Right lung (tissue), 10 donors: ENCODE measurements around the gene FGFR3. TPM values are rescaled to one million over a fixed set of nuclear protein-coding genes. Genes with fewer than 3 reads are reported as not detected.
A peak's percentile ranks its signal among the peaks of the same experiment; 100 is the strongest.

Experiments used
- DNase-seq, 2 donors: peaks; one replicate each; pipeline ENCODE4 v3.0.0-alpha.2; 2013
- long read RNA-seq, 8 donors: transcript quantifications; one replicate each; lab custom pipeline, GENCODE V29; 2026
- polyA plus RNA-seq, 5 donors: library from polyadenylated mRNA; unstranded; fragments of 120-200 nt; gene quantifications; one replicate each; pipeline versions ENCODE4 v1.2.1 to v1.2.3, GENCODE V29; 2013; ENCODE audit warnings: inconsistent platforms in 1 of 5, low replicate concordance in 1 of 5; ENCODE audit not compliant: insufficient read length in 5 of 5, insufficient read depth in 1 of 5

The FGFR3 gene
- 100 to 1,000 TPM in 3 of 5 donors, 10 to 100 TPM in 2; 66.2 to 154 (median 117) TPM for polyA plus RNA-seq
- long read RNA-seq, donor 1, full-length matches to known transcripts = 11 of 50 reads
- long read RNA-seq, donor 1, partial matches to known transcripts = 39 of 50 reads
- long read RNA-seq, donor 1, other reads (novel, unspliced or antisense) = 0 of 50 reads
- long read RNA-seq, donor 2, full-length matches to known transcripts = 2 of 2 reads
- long read RNA-seq, donor 2, partial matches to known transcripts = 0 of 2 reads
- long read RNA-seq, donor 2, other reads (novel, unspliced or antisense) = 0 of 2 reads
- long read RNA-seq, donor 3, full-length matches to known transcripts = 4 of 15 reads
- long read RNA-seq, donor 3, partial matches to known transcripts = 11 of 15 reads
- long read RNA-seq, donor 3, other reads (novel, unspliced or antisense) = 0 of 15 reads
- long read RNA-seq, donor 4, full-length matches to known transcripts = 4 of 15 reads
- long read RNA-seq, donor 4, partial matches to known transcripts = 11 of 15 reads
- long read RNA-seq, donor 4, other reads (novel, unspliced or antisense) = 0 of 15 reads
- long read RNA-seq, donor 5, full-length matches to known transcripts = 3 of 22 reads
- long read RNA-seq, donor 5, partial matches to known transcripts = 19 of 22 reads
- long read RNA-seq, donor 5, other reads (novel, unspliced or antisense) = 0 of 22 reads
- long read RNA-seq, donor 6, full-length matches to known transcripts = 12 of 26 reads
- long read RNA-seq, donor 6, partial matches to known transcripts = 14 of 26 reads
- long read RNA-seq, donor 6, other reads (novel, unspliced or antisense) = 0 of 26 reads
- long read RNA-seq, donor 7, full-length matches to known transcripts = 9 of 27 reads
- long read RNA-seq, donor 7, partial matches to known transcripts = 18 of 27 reads
- long read RNA-seq, donor 7, other reads (novel, unspliced or antisense) = 0 of 27 reads
- long read RNA-seq, donor 8, full-length matches to known transcripts = 3 of 30 reads
- long read RNA-seq, donor 8, partial matches to known transcripts = 27 of 30 reads
- long read RNA-seq, donor 8, other reads (novel, unspliced or antisense) = 0 of 30 reads

DNA sequence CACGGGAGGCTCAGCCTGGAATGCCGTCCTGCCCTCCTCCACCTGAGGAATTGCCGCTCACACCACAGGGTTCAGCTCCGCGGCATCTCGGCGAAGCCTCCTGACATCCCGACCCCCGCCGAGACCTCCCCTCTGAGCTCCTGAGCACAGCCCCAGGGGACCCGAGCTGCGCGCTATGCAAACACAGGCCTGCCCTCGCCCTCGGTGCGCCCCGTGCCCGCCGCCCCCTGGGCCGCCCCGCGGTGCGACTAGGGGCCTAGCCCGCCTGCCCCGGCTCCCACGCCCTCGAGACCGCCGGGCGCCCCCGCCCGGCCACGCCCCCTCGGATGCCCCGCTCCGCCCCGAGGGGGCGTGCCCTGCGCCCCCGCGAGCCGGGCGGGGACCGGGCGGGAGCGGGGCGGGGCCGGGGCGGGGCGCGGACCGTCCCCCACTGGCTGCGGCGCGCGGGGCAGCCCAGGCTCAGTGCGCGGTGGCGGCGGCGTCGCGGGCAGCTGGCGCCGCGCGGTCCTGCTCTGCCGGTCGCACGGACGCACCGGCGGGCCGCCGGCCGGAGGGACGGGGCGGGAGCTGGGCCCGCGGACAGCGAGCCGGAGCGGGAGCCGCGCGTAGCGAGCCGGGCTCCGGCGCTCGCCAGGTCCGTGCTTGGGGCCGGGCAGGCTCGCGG, at the start of gene FGFR3:
TSS of gene FGFR3 (plus strand) at position 462 of the 664 bp plus-strand sequence. CDS start 642 bp downstream, outside the sequence.
- DNase-seq = no peak

DNA sequence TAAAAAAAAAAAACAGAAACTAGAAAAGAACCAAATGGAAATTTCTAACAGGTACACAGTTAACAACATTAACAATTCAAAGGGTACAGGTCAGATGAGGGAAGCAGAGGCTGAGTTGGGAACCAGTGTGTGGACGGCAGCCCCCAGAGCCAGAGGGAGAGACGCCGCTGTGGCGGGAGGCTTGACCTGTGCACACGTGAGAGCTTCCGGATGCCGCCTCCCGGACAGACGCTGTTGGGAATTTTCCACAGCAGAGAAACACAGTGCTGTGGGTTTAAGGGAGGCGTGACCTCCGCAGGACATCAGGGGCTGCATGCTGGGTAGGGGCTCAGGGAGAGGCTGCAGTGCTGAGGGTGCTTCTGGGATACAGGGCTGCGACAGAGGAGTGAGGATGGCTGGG, 49.5 kb upstream of the FGFR3 start:
- DNase-seq = no peak

DNA sequence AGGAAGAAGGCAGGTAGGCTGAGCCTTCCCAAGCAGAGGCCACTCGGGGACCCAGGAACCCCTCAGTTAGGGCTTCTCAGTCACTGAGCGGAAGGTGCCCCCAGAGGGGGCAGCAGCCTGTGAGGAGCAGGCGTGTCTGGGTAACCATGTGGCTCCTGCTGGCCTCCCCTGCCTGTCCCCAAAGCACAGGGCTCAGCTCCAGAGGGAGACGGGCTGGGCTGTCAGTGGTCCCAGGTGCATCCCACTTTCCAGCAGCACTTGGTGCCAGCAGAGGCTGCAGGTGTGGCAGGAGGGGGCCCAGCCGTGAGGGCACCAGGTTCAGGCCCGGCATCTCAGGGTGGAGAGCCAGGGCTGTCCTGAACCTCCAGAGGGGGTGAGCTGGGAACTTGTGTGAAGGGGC, 49.1 kb upstream of the FGFR3 start:
- no peak for DNase-seq

DNA sequence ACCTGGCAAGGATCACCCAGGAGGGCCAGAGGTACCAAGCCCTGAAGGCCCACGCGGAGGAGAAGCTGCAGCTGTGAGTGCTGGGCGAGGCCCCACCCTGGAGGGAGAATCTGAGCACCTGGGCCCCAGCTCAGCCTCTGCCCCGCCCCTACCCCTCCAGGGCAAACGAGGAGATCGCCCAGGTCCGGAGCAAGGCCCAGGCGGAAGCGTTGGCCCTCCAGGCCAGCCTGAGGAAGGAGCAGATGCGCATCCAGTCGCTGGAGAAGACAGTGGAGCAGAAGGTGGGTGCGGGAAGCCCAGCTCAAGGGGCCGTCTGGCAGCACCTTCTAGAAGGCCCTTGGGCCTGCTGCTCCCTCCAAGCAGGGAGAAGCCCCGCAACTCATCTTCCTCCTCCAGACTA, 48.5 kb upstream of the FGFR3 start:
- no peak for DNase-seq

DNA sequence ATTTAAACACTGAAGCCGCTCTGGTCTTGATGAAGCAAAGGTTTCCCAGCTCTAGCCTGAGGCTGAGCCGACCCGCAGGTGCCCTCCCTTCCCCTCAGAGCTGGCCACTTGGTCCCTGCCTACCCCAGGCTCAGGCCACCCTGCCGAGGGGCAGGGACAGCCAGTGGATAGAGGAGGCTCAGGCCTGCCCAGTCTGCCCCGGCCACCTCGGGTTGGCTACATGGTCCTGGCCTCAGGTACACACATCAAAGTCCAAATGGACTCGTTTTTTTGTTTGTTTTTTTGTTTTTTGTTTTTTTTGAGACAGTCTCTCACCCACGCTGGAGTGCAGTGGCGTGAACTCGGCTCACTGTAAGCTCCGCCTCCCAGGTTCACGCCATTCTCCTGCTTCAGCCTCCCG, 47.9 kb upstream of the FGFR3 start:
- DNase-seq = no peak

DNA sequence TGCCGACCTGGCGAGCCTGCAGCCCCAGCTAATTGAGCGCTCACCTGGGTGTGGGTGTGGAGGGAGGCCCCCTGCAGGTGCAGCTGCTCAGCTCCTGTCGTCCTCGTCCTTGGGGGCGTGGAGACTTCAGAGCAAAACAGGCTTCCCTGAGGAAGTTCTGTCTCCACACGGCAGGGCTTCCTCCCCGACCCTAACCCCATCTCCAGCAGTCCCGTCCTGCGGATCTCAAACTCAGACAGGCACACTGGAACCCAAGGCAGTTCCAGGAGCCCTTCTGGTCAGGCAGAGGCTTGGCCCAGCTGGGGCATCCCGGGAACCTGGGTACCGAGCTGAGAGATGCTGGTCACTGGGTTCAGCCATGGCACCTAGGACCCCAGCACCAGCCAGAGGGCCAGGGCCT, 47.4 kb upstream of the FGFR3 start:
- no peak for DNase-seq

DNA sequence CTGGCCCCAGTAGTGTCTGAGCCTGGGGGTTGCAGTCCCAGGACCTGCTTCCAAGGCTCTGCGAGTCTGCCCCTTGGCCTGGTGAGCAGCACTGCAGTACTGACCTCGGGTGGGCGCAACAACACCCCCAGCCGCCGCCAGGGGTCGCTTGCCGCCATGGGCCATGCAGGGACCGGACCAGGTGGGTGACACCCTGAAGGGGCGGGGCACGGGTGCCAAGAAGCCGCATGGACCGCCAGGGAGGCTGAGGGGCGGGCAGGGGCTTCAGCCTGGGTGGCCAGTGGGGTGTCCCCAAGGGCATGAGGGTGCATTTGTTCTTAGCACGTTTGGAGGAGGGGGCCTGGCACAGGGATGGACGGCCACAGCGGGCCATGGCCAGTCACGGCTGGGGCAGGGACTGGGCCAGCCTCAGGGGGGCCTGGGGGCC, 46.8 kb upstream of the FGFR3 start:
- no peak for DNase-seq

DNA sequence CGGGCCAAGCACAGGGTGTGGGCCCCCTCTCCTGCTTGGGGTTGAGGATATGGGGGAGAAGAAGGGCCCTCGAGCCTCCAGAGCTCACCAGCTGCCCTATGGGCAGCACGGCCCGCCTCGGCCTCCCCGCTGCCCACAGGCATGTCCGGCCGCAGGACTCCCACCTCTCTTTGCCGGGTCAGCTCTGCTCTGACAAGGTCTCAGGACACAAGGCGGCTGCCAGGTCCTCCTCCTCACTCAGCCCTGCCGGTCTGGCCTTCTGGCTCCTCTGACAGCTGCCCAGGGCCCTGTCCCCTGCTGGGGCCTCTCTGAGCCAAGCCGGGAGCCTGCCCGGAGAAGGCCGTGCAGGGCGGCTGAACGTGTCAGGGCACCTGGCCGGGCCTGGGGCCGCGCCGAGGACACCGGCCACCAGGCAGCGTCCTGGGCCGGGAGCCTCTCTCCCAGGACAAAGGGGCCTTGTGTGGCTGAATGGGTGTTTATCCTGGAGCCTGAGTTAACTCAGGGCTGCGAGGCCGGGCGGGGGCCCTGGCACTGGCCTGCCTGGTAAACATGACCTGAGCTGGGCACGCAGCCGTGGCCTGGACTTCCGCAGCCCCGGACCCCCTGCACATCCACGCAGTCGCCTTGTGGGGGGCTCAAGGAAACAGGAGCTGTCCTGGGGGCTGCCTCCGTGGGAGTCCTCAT, 46.0 kb upstream of the FGFR3 start:
- DNase-seq = no peak

DNA sequence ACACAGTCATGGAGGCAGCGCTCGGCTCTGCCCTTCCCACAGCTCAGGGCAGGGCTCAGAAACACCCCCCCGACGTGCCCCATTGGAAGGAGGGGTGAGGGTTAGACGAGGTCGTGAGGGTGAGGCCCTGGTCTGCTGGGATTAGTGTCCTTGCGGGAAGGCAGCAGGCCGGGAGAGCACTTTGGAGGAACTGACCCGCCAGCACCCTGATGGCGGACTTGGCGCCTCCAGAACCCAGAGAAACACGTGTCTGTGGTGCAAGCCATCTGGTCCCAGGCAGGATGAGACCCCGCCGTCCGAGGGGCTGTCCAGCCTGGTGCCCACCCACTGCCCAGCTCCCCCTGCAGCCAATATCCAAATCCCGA, 45.5 kb upstream of the FGFR3 start:
- no peak for DNase-seq

DNA sequence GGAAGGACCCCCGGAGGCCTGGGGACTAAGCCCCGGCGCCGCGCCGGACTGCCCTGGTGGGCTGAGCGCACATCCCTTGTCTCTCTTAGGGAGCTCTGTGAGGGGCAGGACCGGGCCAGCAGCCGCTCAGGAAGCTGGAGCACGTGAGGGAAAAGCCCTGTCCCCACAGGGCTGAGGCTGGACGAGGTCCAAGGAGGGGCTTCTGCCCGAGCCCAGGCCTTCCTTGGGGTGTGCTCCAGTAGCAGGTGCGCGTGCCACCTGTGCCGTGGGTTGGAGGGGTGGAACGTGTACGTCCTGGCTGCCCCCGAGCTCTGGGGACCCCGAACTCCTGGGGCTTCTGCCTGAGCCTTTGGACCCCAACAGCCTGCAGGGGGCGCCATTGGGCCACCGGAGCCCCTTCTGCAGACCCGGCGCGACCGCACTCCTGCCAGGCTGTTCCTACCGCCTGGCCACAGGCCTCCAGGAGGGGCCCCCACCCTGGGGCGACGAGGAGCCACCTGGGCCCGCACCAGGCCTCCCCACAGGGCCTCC, 44.6 kb upstream of the FGFR3 start:
- DNase-seq = peak in 1 of 2 donors; percentile 72

DNA sequence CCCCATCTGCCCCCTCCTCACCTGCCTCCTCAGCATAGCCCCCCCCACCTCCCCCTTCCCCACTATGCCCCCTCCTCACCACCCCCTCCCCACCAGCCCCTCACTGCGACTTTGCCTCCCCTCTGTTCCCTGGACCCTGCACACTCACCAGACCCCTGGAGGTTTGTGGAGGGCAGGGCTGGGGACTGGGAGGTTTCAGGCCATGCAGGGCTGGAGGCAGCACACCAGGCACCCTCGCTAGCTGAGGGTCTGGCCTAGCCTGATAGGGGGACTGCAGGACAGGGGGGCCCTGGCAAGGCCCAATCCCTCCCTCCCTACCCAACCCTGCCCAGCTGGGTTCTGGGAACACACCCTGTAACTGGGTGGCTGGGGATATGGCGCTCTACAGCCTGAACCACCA, 43.7 kb upstream of the FGFR3 start:
- DNase-seq = no peak

DNA sequence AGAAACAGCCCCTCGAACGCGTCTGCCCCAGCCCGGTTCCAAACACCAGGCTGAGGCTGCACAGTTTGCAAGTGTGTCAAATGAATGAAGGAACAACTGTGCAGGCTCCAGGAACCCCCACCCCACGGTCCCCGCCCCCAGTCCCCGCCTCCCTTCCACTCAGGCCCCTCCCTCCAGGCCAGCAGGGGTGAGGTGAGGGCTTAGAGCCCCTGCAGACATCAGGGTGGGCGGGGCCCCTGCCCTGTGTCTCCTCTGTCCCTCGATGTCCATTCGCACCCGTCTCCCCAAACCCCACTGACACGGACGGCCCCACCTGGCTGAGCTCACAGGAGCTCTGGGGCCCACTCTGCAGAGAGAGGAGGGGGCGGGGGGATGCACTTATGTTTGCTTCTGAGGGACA, 43.3 kb upstream of the FGFR3 start:
- DNase-seq = no peak

DNA sequence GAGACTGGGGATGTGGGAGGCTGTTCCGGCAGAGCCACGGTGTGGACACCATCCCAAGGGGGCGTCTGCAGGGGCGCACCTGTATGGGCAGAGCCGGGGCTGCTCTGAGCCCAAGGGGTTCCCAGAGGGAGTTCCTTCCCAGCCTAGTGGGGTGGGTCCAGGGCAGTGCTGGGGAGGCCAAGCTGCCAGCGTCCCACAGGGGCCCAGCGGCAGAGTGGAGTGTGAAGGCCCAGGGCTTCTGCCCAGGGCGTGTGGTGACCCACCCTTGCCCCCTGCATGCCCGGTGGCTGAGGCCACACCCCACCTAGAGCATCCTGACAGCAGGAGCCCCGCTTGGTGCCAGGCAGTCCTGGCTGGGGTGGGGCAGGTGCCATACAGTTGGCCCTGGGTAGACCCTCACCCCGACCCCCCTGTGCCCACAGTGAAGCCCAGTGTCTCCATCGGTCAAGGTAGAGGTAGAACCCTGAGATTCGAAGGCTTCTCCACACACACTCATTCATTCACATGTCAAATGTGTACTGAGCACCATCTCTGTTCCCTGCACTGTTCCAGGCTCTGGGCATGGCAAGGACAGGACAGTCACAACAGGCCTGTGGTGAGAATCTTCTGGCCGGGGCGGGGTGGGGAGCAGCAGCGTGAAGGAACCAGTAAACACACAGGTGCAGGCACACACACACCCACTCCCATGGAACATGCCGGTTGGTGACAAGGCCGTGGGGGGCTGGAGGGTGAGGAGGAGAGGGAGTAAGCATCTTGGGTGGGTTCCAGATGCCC, 42.5 kb upstream of the FGFR3 start:
- DNase-seq = no peak

DNA sequence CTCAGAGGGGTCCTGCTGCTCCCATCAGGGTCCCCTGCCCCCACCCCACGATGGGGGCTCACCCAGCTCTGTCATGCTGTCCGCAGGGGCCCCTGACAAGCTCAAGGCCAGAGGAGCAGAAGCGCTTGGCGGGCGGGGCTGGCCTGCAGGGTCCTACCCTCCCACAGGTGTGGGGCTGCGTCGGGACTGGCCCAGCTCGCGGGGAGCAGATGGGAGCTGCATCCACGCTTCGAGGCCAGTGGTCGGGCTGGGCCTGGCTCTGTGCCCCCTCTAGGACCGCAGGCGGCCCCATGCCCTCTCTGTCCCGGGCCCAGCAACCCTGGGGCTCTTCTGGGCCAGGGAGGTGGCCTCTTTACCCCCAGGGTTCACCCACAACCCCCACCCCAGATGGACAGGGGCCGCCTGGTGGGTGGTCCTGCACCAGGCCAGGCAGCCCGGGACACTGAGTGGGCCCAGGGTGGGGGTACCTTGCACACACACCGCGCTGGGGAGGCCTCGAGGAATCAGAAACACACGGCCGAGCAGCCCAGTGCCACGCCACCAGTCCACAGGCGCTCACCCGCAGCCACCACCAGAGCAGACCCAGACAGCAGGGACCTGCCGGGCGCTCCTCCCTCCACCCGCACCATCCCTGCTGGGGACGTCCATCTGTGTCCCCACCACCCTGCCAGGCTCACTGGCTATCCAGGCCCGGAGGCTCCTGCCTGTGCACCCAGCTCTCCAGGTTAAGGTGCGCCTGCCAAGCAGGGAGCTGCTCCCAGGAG, 41.8 kb upstream of the FGFR3 start:
- no peak for DNase-seq

DNA sequence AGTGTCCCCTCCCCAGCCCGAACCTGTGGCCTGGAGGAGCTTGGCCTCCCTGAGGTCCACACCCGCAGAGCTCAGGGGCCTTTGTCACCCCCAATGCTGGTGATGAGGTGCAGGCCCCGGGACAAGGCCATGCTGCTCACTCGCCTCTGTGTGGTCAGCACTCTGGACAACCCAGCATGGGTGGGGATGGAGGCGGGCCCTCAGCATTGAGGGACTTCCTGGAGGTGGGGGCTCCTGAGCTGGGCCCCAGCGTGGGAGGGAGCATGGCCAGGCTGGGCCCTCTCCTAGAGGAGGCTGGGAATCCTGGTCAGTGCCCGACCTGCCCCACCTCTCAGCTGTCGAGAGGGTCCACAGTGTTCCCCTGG, 41.2 kb upstream of the FGFR3 start:
- no peak for DNase-seq

DNA sequence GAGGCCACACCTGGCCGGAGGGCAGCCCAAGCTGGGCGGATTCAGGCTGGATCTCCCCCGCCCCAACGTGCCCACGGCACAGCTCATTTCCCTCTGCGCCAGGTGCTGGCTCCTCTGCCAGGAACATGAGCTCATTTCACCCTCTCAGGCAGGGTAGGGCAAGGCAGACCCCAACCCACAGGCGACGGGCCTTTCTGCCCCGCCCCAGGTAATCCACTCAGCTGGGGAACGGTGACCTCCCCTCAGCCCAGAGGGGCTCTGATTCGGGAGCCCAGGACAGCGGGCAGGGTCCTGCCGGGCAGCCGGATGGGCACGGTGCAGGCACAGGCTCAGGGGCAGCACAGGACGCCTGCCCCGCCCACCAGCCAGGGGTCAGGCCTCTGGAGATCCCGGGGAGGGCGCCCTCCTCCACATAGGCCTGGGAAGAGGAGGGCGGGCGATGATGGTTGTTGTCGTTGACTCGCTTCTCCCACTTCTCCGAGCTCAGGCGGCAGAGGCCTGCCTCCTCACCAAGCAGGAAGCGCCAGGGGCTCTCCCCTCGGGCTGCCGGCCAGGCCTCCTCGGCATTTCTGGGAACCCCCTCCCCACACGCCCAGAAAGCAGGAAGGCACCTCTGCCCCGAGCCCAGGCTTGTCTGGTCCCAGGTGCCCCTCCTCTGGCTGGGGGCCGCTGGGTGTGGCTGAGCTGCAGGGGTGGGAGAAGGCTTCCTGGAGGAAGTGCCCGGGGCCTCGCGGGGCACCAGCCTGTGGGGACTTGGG, 40.6 kb upstream of the FGFR3 start:
- no peak for DNase-seq

DNA sequence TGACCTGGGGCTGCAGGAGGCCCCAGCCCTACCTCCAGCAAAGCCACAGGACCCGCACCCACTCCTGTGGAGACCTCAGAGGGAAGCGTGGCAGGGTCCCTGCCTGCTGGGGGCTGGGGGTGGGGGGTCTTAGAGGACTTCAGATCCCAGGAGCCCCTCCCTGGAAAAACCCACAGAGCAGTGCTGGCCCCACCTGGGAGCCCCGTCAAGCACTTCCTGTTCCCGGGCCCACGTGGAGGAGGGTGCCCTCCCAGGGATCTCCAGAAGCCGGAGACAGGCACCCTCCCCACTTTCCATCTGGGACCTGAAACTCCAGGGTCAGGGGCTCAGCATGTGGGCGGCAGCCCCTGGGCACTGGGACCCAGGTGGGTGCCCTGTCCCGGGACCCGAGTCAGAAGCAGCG, 39.8 kb upstream of the FGFR3 start:
- no peak for DNase-seq

DNA sequence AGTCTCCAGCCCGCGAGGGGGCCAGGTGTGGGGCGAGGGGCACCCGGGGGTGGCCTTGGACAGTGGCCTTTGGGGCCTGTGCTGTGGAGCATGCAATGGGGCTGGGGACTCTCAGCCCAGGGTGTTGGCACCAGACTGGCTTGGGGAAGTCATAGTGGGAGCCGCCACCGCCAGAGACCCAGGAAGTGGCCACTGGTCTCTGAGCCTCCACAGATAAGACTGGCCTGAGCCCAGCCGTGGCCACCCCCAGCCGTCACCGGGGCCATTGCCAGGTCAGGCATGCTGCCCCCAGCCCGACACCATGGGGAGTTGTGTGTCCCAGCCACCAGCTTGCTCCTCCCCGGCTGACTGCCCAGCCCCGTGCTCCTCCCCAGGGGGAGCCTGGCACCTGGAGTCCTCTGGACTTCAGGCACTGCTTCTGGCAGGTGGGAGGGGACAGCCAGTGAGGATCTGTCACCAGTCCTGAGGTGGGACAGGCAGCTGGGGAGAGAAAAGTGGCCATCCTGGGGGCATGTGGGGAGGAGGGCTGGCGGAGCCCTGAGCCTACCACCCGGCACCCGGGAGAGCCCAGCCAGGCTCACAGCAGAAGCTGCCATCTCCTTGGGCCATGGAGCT, 39.3 kb upstream of the FGFR3 start:
- DNase-seq = no peak
